Measurements from ENCODE around the gene TTC9B. TPM values are rescaled to one million over a fixed set of nuclear protein-coding genes. Genes with fewer than 3 reads are reported as not detected.

Gene TTC9B
- polyA plus RNA-seq, 2 of the 4 experiments (the other 2 are of a cell fraction) = not detected

GRCh38 chr19:40223135-40223822 lies 5.1 kb upstream of the TTC9B start:
- TF ChIP-seq JUNB (IDR thresholded peaks at IDR 0.05) (no peak), EHF (CRISPR knock-in tag; IDR thresholded peaks at IDR 0.05) (no peak), CBX2 (IDR thresholded peaks at IDR 0.05; ENCODE audit: borderline replicate concordance, low read depth) (no peak), CHD4 (IDR thresholded peaks at IDR 0.05; ENCODE audit: borderline replicate concordance) (no peak), NPAS2 (CRISPR knock-in tag; IDR thresholded peaks at IDR 0.05; ENCODE audit: borderline replicate concordance) (no peak), RARB (CRISPR knock-in tag; IDR thresholded peaks at IDR 0.05) (no peak), HOXB5 (CRISPR knock-in tag; IDR thresholded peaks at IDR 0.05) (no peak), KDM5A (IDR thresholded peaks at IDR 0.05) (no peak), KDM1A (IDR thresholded peaks at IDR 0.05; ENCODE audit: low read depth) (no peak), POLR2A (IDR thresholded peaks at IDR 0.05; ENCODE audit: low read length) (no peak), PBX3 (IDR thresholded peaks at IDR 0.05) (no peak), RCOR1 (IDR thresholded peaks at IDR 0.05; ENCODE audit: low read depth, low read length) (no peak), TP53 (CRISPR knock-in tag; IDR thresholded peaks at IDR 0.05) (no peak), FOSB (CRISPR knock-in tag; IDR thresholded peaks at IDR 0.05) (no peak), TFCP2L1 (CRISPR knock-in tag; IDR thresholded peaks at IDR 0.05) (no peak), ZC3H11A (IDR thresholded peaks at IDR 0.05) (no peak), PHF8 (IDR thresholded peaks at IDR 0.05; ENCODE audit: borderline replicate concordance, low read depth) (no peak)
- TF ChIP-seq, protein P1, sequence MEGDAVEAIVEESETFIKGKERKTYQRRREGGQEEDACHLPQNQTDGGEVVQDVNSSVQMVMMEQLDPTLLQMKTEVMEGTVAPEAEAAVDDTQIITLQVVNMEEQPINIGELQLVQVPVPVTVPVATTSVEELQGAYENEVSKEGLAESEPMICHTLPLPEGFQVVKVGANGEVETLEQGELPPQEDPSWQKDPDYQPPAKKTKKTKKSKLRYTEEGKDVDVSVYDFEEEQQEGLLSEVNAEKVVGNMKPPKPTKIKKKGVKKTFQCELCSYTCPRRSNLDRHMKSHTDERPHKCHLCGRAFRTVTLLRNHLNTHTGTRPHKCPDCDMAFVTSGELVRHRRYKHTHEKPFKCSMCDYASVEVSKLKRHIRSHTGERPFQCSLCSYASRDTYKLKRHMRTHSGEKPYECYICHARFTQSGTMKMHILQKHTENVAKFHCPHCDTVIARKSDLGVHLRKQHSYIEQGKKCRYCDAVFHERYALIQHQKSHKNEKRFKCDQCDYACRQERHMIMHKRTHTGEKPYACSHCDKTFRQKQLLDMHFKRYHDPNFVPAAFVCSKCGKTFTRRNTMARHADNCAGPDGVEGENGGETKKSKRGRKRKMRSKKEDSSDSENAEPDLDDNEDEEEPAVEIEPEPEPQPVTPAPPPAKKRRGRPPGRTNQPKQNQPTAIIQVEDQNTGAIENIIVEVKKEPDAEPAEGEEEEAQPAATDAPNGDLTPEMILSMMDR (IDR thresholded peaks at IDR 0.05) = no peak

DNA sequence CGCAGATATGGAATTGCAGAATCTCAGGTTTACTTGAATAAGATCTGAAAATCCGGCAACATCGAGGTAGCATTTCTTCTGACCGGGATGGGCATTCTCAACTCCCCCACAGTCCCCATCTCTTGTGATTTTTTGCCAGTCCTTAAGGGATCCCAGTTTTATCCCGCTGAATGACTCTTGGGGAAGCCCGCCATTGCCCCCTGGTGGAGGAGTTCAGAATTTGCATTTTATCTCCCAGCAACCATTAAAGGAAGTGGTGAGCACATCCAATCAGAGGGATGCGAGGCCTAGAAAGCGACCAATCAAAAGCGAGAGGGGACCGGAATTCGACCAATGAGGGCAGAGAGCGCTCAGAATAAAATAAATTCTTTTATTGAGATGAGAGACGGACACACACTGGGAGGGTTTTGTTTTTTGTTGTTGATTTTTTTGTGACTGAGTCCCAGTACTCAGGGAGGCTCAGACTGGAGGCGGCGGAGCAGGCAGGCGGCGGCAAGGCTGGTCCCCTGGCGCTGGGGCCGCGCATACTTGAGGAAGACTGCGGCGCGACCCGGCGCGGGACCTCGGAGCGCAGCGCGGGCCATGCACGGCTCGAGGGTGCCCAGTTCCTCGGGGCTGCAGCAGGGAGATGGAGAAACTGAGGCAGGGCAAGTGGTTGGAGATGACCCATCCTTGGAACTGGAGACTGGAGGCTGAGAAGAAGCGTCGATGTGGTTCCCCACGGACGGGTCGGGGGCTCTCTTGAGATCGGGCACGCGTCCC lies 3.9 kb upstream of the TTC9B start:
- peaks cover 36% of the 10 kb centered on the region for H3K4me1 ChIP-seq
- CTCF ChIA-PET = interaction anchor here (0.6 to 8.0 kb wide), 25 partner anchors 9 to 87 kb away, joined by 3 to 149 read pairs (median 4); partner anchors contain the start of gene MAP3K10
- H3K27ac ChIP-seq = no peak overlapping the region
- DNase-seq (ENCODE audit: low read depth in 1 of 2, low spot score in 1 of 2) (peak; percentile 97 to 100), ATAC-seq (peak; percentile 30 to 75), FAIRE-seq (peak; percentile 100)
- 65% methylated on average over 41 of the region's 41 CpGs for WGBS (ENCODE audit: missing lambda C conversion rate)
- H3K9me3 ChIP-seq = peaks cover 5% of the 10 kb centered on the region; the same call in 2 of the 3 replicates
- TF ChIP-seq HES2 (IDR thresholded peaks at IDR 0.05) = no peak
- TF ChIP-seq RAD21 (conservative IDR thresholded peaks at IDR 0.05 in 1 of 2, IDR thresholded peaks at IDR 0.05 in 1 of 2) = peak; percentile 98 to 99
- TF ChIP-seq PHF8 (IDR thresholded peaks at IDR 0.05; ENCODE audit: borderline replicate concordance, low read depth) = no peak
- no peak for TF ChIP-seq EHF (CRISPR knock-in tag; IDR thresholded peaks at IDR 0.05)
- TF ChIP-seq, protein P1 (IDR thresholded peaks at IDR 0.05) = peak; percentile 99
- peak; percentile 98 for TF ChIP-seq RFX5 (IDR thresholded peaks at IDR 0.05)
- TF ChIP-seq, protein P2, sequence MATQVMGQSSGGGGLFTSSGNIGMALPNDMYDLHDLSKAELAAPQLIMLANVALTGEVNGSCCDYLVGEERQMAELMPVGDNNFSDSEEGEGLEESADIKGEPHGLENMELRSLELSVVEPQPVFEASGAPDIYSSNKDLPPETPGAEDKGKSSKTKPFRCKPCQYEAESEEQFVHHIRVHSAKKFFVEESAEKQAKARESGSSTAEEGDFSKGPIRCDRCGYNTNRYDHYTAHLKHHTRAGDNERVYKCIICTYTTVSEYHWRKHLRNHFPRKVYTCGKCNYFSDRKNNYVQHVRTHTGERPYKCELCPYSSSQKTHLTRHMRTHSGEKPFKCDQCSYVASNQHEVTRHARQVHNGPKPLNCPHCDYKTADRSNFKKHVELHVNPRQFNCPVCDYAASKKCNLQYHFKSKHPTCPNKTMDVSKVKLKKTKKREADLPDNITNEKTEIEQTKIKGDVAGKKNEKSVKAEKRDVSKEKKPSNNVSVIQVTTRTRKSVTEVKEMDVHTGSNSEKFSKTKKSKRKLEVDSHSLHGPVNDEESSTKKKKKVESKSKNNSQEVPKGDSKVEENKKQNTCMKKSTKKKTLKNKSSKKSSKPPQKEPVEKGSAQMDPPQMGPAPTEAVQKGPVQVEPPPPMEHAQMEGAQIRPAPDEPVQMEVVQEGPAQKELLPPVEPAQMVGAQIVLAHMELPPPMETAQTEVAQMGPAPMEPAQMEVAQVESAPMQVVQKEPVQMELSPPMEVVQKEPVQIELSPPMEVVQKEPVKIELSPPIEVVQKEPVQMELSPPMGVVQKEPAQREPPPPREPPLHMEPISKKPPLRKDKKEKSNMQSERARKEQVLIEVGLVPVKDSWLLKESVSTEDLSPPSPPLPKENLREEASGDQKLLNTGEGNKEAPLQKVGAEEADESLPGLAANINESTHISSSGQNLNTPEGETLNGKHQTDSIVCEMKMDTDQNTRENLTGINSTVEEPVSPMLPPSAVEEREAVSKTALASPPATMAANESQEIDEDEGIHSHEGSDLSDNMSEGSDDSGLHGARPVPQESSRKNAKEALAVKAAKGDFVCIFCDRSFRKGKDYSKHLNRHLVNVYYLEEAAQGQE (IDR thresholded peaks at IDR 0.05) = peak; percentile 92
- TF ChIP-seq, protein P3, sequence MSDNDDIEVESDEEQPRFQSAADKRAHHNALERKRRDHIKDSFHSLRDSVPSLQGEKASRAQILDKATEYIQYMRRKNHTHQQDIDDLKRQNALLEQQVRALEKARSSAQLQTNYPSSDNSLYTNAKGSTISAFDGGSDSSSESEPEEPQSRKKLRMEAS (IDR thresholded peaks at IDR 0.05) = peak; percentile 27; the same call in 1 of the 2 replicates
- no peak for TF ChIP-seq TP53 (CRISPR knock-in tag; IDR thresholded peaks at IDR 0.05)
- TF ChIP-seq ZSCAN20 (CRISPR knock-in tag; IDR thresholded peaks at IDR 0.05) = no peak
- TF ChIP-seq SMC3 (IDR thresholded peaks at IDR 0.05) = peak; percentile 99
- H3K4me3 ChIP-seq = no peak overlapping the region
- H3K4me2 ChIP-seq = no peak overlapping the region
- POLR2A ChIA-PET = no interaction called here

More at GRCh38 chr19:40223135-40223822, 5.1 kb upstream of the TTC9B start:
- H3K9me3 ChIP-seq = peaks cover 5% of the 10 kb centered on the region; the same call in 2 of the 3 replicates
- 65% methylated on average over 40 of the region's 48 CpGs for WGBS (ENCODE audit: missing lambda C conversion rate)
- no peak for ATAC-seq
- no peak overlapping the region for H3K4me3 ChIP-seq
- CTCF ChIA-PET = interaction anchor here (0.6 to 4.0 kb wide), 21 partner anchors 8 to 836 kb away, joined by 3 to 47 read pairs (median 3); no protein-coding TSS in a partner anchor
- peaks cover 23% of the 10 kb centered on the region for H3K4me1 ChIP-seq
- no peak for DNase-seq (ENCODE audit: low read depth in 1 of 2, low spot score in 1 of 2)
- no peak overlapping the region for H3K27ac ChIP-seq
- FAIRE-seq = no peak
- H3K4me2 ChIP-seq = no peak overlapping the region
- POLR2A ChIA-PET = no interaction called here

Measured in A549 (cell line).